Prostate gland (tissue), 2 donors: ENCODE results near the gene CELF4.

ENCODE experiments used
- POLR2A ChIP-seq: fragments of 450-650 bp; IDR thresholded peaks from one replicate; pipeline ENCODE4 v1.6.1; 2016; ENCODE audit warnings: antibody characterized with exemption, mild to moderate bottlenecking
- TF ChIP-seq, protein P1 (sequence below), 4 experiments: fragments of 200-600 bp in 2 of 4; fragments of 450-650 bp in 2 of 4; sonication (generic) in 2 of 4; IDR thresholded peaks; 1 replicate in 3 of 4; 2 replicates in 1 of 4; pipeline ENCODE4 v1.5.1; 2016 to 2019; ENCODE audit warnings: antibody characterized with exemption in 4 of 4, mild to moderate bottlenecking in 2 of 4, moderate library complexity in 2 of 4

DNA sequence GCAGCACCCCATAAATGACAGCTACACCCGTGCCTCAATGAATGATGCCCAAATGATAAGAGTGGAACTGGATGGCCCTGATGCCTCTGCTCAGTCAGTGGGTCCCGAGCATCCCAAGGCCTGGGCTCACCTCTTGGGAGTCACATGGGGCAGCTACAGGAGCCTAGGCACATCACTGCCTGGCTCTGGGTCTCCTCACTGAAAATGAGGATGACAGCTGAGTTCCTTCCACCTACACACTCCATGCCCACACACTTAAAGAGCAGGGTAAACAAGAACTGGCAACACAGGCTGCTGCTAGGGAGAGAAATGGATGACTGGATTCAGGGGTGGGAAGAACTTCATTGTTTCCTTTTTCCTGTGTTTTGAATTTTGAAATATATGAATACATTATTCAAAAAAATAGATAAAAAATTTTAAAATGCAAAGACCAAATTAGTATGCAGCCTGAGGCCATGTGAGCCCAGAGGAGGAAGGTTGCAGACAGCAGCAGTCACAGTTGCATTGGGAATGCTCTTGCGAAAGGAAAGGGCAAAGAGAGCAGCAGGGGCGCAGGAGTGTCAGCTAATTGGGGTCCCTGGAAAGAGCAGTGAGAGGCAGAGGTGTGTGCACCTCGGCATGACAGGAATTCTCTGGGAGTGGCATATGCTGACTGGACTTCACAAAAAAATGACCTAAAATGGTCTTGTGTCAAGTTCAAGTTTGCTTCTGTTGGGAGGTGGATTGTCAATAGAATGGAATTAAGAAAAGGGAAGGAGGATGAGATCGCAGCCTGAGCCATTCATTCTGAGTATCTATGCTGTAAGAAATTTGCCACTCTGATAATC is 327.1 kb downstream of the CELF4 start:
- TF ChIP-seq, protein P1, sequence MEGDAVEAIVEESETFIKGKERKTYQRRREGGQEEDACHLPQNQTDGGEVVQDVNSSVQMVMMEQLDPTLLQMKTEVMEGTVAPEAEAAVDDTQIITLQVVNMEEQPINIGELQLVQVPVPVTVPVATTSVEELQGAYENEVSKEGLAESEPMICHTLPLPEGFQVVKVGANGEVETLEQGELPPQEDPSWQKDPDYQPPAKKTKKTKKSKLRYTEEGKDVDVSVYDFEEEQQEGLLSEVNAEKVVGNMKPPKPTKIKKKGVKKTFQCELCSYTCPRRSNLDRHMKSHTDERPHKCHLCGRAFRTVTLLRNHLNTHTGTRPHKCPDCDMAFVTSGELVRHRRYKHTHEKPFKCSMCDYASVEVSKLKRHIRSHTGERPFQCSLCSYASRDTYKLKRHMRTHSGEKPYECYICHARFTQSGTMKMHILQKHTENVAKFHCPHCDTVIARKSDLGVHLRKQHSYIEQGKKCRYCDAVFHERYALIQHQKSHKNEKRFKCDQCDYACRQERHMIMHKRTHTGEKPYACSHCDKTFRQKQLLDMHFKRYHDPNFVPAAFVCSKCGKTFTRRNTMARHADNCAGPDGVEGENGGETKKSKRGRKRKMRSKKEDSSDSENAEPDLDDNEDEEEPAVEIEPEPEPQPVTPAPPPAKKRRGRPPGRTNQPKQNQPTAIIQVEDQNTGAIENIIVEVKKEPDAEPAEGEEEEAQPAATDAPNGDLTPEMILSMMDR (IDR thresholded peaks at IDR 0.05) = no peak
- no peak for TF ChIP-seq POLR2A
